Testis (tissue), 2 donors: Measurements from ENCODE around the gene FGFR3.

Source experiments
- POLR2A ChIP-seq: fragments of 450-650 bp; IDR thresholded peaks from one replicate; pipeline ENCODE4 v1.6.1; 2017; ENCODE audit warnings: antibody characterized with exemption, mild to moderate bottlenecking, moderate library complexity
- TF ChIP-seq, protein P1 (sequence below), 3 experiments: fragments of 450-650 bp in 2 of 3; fragments of 200-600 bp in 1 of 3; sonication (generic) in 1 of 3; IDR thresholded peaks; one replicate each; pipeline ENCODE4 v1.5.1; 2016 to 2019; ENCODE audit warnings: antibody characterized with exemption in 3 of 3, mild to moderate bottlenecking in 2 of 3, moderate library complexity in 1 of 3

DNA sequence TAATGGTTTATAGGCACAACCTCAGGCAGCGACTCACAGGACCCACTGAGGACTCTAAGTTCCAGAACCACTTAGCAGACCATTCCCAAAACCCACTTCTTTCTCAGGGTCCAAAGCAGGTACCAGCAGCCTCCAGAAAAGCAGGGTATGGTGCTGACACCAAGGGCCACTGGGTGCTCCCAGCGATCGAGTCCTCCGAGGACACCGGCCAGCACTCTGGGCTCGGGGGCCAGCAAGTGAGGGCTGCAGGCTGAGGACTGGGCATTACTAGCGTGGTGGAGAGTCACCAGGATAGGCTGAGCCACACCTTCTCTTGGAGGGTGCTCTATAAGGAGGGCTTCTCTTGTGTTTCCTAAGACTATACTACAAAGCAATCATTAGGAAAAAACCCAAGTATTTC is 43.6 kb downstream of the FGFR3 start:
- TF ChIP-seq POLR2A, result no peak
- TF ChIP-seq, protein P1, sequence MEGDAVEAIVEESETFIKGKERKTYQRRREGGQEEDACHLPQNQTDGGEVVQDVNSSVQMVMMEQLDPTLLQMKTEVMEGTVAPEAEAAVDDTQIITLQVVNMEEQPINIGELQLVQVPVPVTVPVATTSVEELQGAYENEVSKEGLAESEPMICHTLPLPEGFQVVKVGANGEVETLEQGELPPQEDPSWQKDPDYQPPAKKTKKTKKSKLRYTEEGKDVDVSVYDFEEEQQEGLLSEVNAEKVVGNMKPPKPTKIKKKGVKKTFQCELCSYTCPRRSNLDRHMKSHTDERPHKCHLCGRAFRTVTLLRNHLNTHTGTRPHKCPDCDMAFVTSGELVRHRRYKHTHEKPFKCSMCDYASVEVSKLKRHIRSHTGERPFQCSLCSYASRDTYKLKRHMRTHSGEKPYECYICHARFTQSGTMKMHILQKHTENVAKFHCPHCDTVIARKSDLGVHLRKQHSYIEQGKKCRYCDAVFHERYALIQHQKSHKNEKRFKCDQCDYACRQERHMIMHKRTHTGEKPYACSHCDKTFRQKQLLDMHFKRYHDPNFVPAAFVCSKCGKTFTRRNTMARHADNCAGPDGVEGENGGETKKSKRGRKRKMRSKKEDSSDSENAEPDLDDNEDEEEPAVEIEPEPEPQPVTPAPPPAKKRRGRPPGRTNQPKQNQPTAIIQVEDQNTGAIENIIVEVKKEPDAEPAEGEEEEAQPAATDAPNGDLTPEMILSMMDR (IDR thresholded peaks at IDR 0.05), result no peak
